Vagina (tissue), 2 donors: ENCODE data around the gene FGD4. TPM values are rescaled to one million over a fixed set of nuclear protein-coding genes. Genes with fewer than 3 reads are reported as not detected.

Source experiments
- DNase-seq, 2 donors: peaks; one replicate each; pipeline ENCODE4 v3.0.0-alpha.2; 2017; ENCODE audit errors: extremely low spot score in 2 of 2
- H3K27ac ChIP-seq: fragments of 200-600 bp; sonication (generic); one replicate; pipeline ENCODE4 v1.5.1; 2019
- H3K27me3 ChIP-seq: fragments of 200-600 bp; sonication (generic); one replicate; pipeline ENCODE4 v1.5.1; 2019
- H3K36me3 ChIP-seq, 2 donors: fragments of 200-600 bp; sonication (generic); one replicate each; pipeline ENCODE4 v1.5.1; 2017 to 2019
- H3K4me1 ChIP-seq: fragments of 200-600 bp; sonication (generic); one replicate; pipeline ENCODE4 v1.5.1; 2019
- H3K4me3 ChIP-seq, 2 donors: fragments of 200-600 bp; sonication (generic); 1 replicate in 1 of 2; 2 replicates in 1 of 2; pipeline ENCODE4 v1.5.1; 2016 to 2019
- H3K9me3 ChIP-seq: fragments of 200-600 bp; sonication (generic); one replicate; pipeline ENCODE4 v1.5.1; 2019
- CTCF ChIP-seq, 3 experiments: fragments of 450-650 bp in 2 of 3; fragments of 200-600 bp in 1 of 3; sonication (generic) in 1 of 3; IDR thresholded peaks; one replicate each; pipeline ENCODE4 v1.5.1; 2017 to 2019; ENCODE audit warnings: antibody characterized with exemption in 3 of 3, mild to moderate bottlenecking in 2 of 3, moderate library complexity in 2 of 3
- POLR2A ChIP-seq, 2 donors: fragments of 450-650 bp; IDR thresholded peaks; one replicate each; pipeline ENCODE4 v1.6.1; 2017; ENCODE audit warnings: antibody characterized with exemption in 2 of 2, mild to moderate bottlenecking in 2 of 2, moderate library complexity in 2 of 2
- POLR2AphosphoS5 ChIP-seq, 2 donors: sonication (generic); formaldehyde crosslinking; IDR thresholded peaks; one replicate each; pipeline ENCODE4 v1.9.0; 2017; ENCODE audit warnings: antibody characterized with exemption in 2 of 2, mild to moderate bottlenecking in 2 of 2, low read depth in 1 of 2; ENCODE audit not compliant: insufficient read depth in 1 of 2
- intact Hi-C: fragments of 100-400 bp; cut with DNase I; formaldehyde crosslinking; loops from one replicate; pipeline ENCODE4 v1.15.1; 2023
- total RNA-seq: library from RNA; depleted of rRNA; stranded (reverse); fragments of >200 nt; gene quantifications from one replicate; pipeline ENCODE4 v1.2.3, GENCODE V29; 2016

The FGD4 gene
- total RNA-seq, 1 donor from 2014 or later: 38.3 TPM

GRCh38 chr12:32445356-32445755 lies 46.0 kb downstream of the FGD4 start:
- Histone ChIP-seq H3K27ac (no peak overlapping the region), H3K4me1 (no peaks in the 10 kb centered on the region), H3K27me3 (no peaks in the 10 kb centered on the region), H3K4me3 (no peak overlapping the region), H3K36me3 (no peaks in the 10 kb centered on the region), H3K9me3 (no peaks in the 10 kb centered on the region)
- intact Hi-C loops: no loop called here
- no peak for TF ChIP-seq POLR2A (IDR thresholded peaks at IDR 0.05)
- TF ChIP-seq CTCF (IDR thresholded peaks at IDR 0.05): no peak
- no peak for TF ChIP-seq POLR2AphosphoS5 (IDR thresholded peaks at IDR 0.05; ENCODE audit: insufficient read depth in 1 of 2, low read depth in 1 of 2)
- no peak for DNase-seq

- Histone ChIP-seq H3K36me3 (no peaks in the 10 kb centered on the region), H3K27me3 (no peaks in the 10 kb centered on the region), H3K27ac (no peak overlapping the region), H3K4me3 (no peak overlapping the region), H3K4me1 (no peaks in the 10 kb centered on the region), H3K9me3 (no peaks in the 10 kb centered on the region)
- intact Hi-C loops: no loop called here
- DNase-seq: no peak
- TF ChIP-seq POLR2AphosphoS5 (IDR thresholded peaks at IDR 0.05; ENCODE audit: insufficient read depth in 1 of 2, low read depth in 1 of 2) (no peak), CTCF (IDR thresholded peaks at IDR 0.05) (no peak), POLR2A (IDR thresholded peaks at IDR 0.05) (no peak)
Measured at GRCh38 chr12:32446316-32447119, 47.2 kb downstream of the FGD4 start.

GRCh38 chr12:32448586-32448985 lies 49.2 kb downstream of the FGD4 start:
- Histone ChIP-seq H3K9me3 (no peaks in the 10 kb centered on the region), H3K27me3 (no peaks in the 10 kb centered on the region), H3K27ac (no peak overlapping the region), H3K36me3 (no peaks in the 10 kb centered on the region), H3K4me3 (no peak overlapping the region), H3K4me1 (no peaks in the 10 kb centered on the region)
- TF ChIP-seq POLR2A (IDR thresholded peaks at IDR 0.05) (no peak), CTCF (IDR thresholded peaks at IDR 0.05) (no peak), POLR2AphosphoS5 (IDR thresholded peaks at IDR 0.05; ENCODE audit: insufficient read depth in 1 of 2, low read depth in 1 of 2) (no peak)
- intact Hi-C loops: no loop called here
- no peak for DNase-seq

GRCh38 chr12:32450363-32450762 lies 51.0 kb downstream of the FGD4 start:
- Histone ChIP-seq H3K4me3 (no peak overlapping the region), H3K4me1 (peaks cover 13% of the 10 kb centered on the region), H3K27me3 (no peaks in the 10 kb centered on the region), H3K36me3 (no peaks in the 10 kb centered on the region), H3K27ac (no peak overlapping the region), H3K9me3 (no peaks in the 10 kb centered on the region)
- no peak for TF ChIP-seq POLR2A (IDR thresholded peaks at IDR 0.05)
- TF ChIP-seq POLR2AphosphoS5 (IDR thresholded peaks at IDR 0.05; ENCODE audit: insufficient read depth in 1 of 2, low read depth in 1 of 2): no peak
- TF ChIP-seq CTCF (IDR thresholded peaks at IDR 0.05): no peak
- intact Hi-C loops: no loop called here
- DNase-seq: no peak

- TF ChIP-seq POLR2A (IDR thresholded peaks at IDR 0.05) (no peak), CTCF (IDR thresholded peaks at IDR 0.05) (no peak), POLR2AphosphoS5 (IDR thresholded peaks at IDR 0.05; ENCODE audit: insufficient read depth in 1 of 2, low read depth in 1 of 2) (no peak)
- H3K27me3 ChIP-seq: no peaks in the 10 kb centered on the region
- no peak overlapping the region for H3K27ac ChIP-seq
- H3K9me3 ChIP-seq: no peaks in the 10 kb centered on the region
- no peak overlapping the region for H3K4me3 ChIP-seq
- intact Hi-C loops: no loop called here
- peaks cover 14% of the 10 kb centered on the region for H3K4me1 ChIP-seq
- H3K36me3 ChIP-seq: no peaks in the 10 kb centered on the region
- DNase-seq: no peak
Measured at GRCh38 chr12:32450768-32451167, 51.4 kb downstream of the FGD4 start.
